22Rv1 (cell line): ENCODE results near the gene ASB2.

Experiments used
- ZFX ChIP-seq: fragments of 450-650 bp; IDR thresholded peaks from 2 replicates; pipeline ENCODE4 v1.6.1; 2017; ENCODE audit warnings: antibody characterized with exemption, borderline replicate concordance
- TF ChIP-seq, protein P1 (sequence below): fragments of 450-650 bp; IDR thresholded peaks from 2 replicates; pipeline ENCODE4 v1.5.1; 2017; ENCODE audit warnings: mild to moderate bottlenecking

DNA sequence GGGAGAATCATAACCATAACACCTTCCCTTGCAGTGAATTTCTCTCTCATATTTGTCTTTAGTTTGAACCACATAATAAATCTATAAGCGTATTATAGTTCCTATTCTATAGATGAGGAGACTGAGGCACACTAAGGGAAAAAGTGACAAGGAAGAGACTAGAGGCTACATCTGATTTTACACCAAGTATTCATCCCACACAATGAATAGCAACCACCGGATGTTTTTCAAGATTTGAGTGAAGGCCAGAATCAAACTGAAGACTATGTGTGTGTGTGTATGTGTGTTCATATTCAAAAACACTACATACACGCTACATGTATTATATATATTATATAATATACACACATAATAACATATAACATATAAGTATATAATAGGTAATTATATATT is 4.7 kb downstream of the ASB2 start:
- TF ChIP-seq, protein P1, sequence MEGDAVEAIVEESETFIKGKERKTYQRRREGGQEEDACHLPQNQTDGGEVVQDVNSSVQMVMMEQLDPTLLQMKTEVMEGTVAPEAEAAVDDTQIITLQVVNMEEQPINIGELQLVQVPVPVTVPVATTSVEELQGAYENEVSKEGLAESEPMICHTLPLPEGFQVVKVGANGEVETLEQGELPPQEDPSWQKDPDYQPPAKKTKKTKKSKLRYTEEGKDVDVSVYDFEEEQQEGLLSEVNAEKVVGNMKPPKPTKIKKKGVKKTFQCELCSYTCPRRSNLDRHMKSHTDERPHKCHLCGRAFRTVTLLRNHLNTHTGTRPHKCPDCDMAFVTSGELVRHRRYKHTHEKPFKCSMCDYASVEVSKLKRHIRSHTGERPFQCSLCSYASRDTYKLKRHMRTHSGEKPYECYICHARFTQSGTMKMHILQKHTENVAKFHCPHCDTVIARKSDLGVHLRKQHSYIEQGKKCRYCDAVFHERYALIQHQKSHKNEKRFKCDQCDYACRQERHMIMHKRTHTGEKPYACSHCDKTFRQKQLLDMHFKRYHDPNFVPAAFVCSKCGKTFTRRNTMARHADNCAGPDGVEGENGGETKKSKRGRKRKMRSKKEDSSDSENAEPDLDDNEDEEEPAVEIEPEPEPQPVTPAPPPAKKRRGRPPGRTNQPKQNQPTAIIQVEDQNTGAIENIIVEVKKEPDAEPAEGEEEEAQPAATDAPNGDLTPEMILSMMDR = no peak
- TF ChIP-seq ZFX = no peak
